ENCODE data around the gene CNTN1.

CNTN1 gene

GRCh38 chr12:40870981-40871380 is 178.7 kb downstream of the CNTN1 start:
- no peak for DNase-seq

GRCh38 chr12:40874868-40875267 is 182.6 kb downstream of the CNTN1 start:
- no peak for DNase-seq

- no peak for DNase-seq
Measured at GRCh38 chr12:40889329-40889728, 197.1 kb downstream of the CNTN1 start.

GRCh38 chr12:40892528-40892927 is 200.3 kb downstream of the CNTN1 start:
- DNase-seq = no peak

- peak; percentile 19 for DNase-seq
Measured at GRCh38 chr12:40898505-40898904, 206.3 kb downstream of the CNTN1 start.

- no peak for DNase-seq
Measured at GRCh38 chr12:40903040-40903439, 210.8 kb downstream of the CNTN1 start.

- peak; percentile 21 for DNase-seq
Measured at GRCh38 chr12:40907115-40907527, 214.9 kb downstream of the CNTN1 start.

- no peak for DNase-seq
Measured at GRCh38 chr12:40911676-40912075, 219.4 kb downstream of the CNTN1 start.

GRCh38 chr12:40915172-40915571 is 222.9 kb downstream of the CNTN1 start:
- DNase-seq = no peak

- no peak for DNase-seq
Measured at GRCh38 chr12:40917561-40917960, 225.3 kb downstream of the CNTN1 start.

GRCh38 chr12:40921563-40922163 is 229.4 kb downstream of the CNTN1 start:
- DNase-seq = peak; percentile 39

- DNase-seq = no peak
Measured at GRCh38 chr12:40937891-40938290, 245.7 kb downstream of the CNTN1 start.

GRCh38 chr12:40942326-40942725 is 250.1 kb downstream of the CNTN1 start:
- DNase-seq = no peak

- DNase-seq = peak; percentile 1
Measured at GRCh38 chr12:40945772-40946171, 253.5 kb downstream of the CNTN1 start.

GRCh38 chr12:40946612-40947194 is 254.5 kb downstream of the CNTN1 start:
- DNase-seq = peak; percentile 39

- DNase-seq = no peak
Measured at GRCh38 chr12:40947797-40948196, 255.6 kb downstream of the CNTN1 start.

GRCh38 chr12:40953076-40953475 is 260.8 kb downstream of the CNTN1 start:
- no peak for DNase-seq

GRCh38 chr12:40957417-40957816 is 265.2 kb downstream of the CNTN1 start:
- DNase-seq = no peak

GRCh38 chr12:40959041-40959440 is 266.8 kb downstream of the CNTN1 start:
- DNase-seq = no peak

- DNase-seq = no peak
Measured at GRCh38 chr12:40963751-40964150, 271.5 kb downstream of the CNTN1 start.

- no peak for DNase-seq
Measured at GRCh38 chr12:40969796-40970195, 277.6 kb downstream of the CNTN1 start.

- peak; percentile 5 for DNase-seq
Measured at GRCh38 chr12:40970320-40970907, 278.2 kb downstream of the CNTN1 start.

- peak; percentile 36 for DNase-seq
Measured at GRCh38 chr12:40971911-40972310, 279.7 kb downstream of the CNTN1 start.

- DNase-seq = no peak
Measured at GRCh38 chr12:40976546-40976945, 284.3 kb downstream of the CNTN1 start.
